Dermis blood vessel endothelial cell (primary cell): ENCODE results near the gene NABP1. TPM values are rescaled to one million over a fixed set of nuclear protein-coding genes. Genes with fewer than 3 reads are reported as not detected.

Experiments
- DNase-seq: peaks from one replicate; pipeline ENCODE4 v3.0.0; 2010
- total RNA-seq: library from RNA; depleted of rRNA; stranded (reverse); fragments of >200 nt; gene quantifications from 2 replicates; pipeline ENCODE4 v1.2.3, GENCODE V29; 2014

The NABP1 gene
- total RNA-seq, 1 donor from 2014 or later: 20.9 TPM

- DNase-seq: peak; percentile 10
These were observed 35.9 kb downstream of the NABP1 start for GRCh38 chr2:191713837-191714236.

- no peak for DNase-seq
These were observed 37.0 kb downstream of the NABP1 start for GRCh38 chr2:191714925-191715324.

GRCh38 chr2:191715471-191715870, 37.5 kb downstream of the NABP1 start:
- no peak for DNase-seq

- no peak for DNase-seq
These were observed 41.3 kb downstream of the NABP1 start for GRCh38 chr2:191719261-191719660.

GRCh38 chr2:191719938-191720337, 42.0 kb downstream of the NABP1 start:
- no peak for DNase-seq

GRCh38 chr2:191721331-191721730, 43.4 kb downstream of the NABP1 start:
- no peak for DNase-seq

GRCh38 chr2:191724015-191724414, 46.1 kb downstream of the NABP1 start:
- DNase-seq: no peak

- peak; percentile 20 for DNase-seq
These were observed 51.1 kb downstream of the NABP1 start for GRCh38 chr2:191728750-191729624.

GRCh38 chr2:191730263-191730662, 52.3 kb downstream of the NABP1 start:
- no peak for DNase-seq

Other genes starting within 250 kb of the NABP1 start
- 430 and 571 TPM in 2 replicates for gene CAVIN2, start 169.0 kb downstream of the NABP1 start, total RNA-seq